HL-60 (cell line): ENCODE data around the gene PITX1.

Source experiments
- GABPA ChIP-seq: IDR thresholded peaks from 2 replicates; pipeline ENCODE4 v1.6.1; 2012; ENCODE audit warnings: low read depth
- POLR2AphosphoS5 ChIP-seq: IDR thresholded peaks from 2 replicates; pipeline ENCODE4 v1.6.1; 2012; ENCODE audit warnings: low read depth
- SPI1 ChIP-seq: IDR thresholded peaks from 2 replicates; pipeline ENCODE4 v1.6.1; 2012; ENCODE audit warnings: low read depth, mild to moderate bottlenecking, borderline replicate concordance
- TF ChIP-seq, protein P1 (sequence below): IDR thresholded peaks from one replicate; pipeline ENCODE4 v1.5.1; 2011; ENCODE audit warnings: low read length, control low read depth, inconsistent platforms; ENCODE audit not compliant: insufficient read depth
- TF ChIP-seq, protein P2 (sequence below): IDR thresholded peaks from 2 replicates; pipeline ENCODE4 v1.6.1; 2012; ENCODE audit warnings: low read depth; ENCODE audit not compliant: insufficient replicate concordance

DNA sequence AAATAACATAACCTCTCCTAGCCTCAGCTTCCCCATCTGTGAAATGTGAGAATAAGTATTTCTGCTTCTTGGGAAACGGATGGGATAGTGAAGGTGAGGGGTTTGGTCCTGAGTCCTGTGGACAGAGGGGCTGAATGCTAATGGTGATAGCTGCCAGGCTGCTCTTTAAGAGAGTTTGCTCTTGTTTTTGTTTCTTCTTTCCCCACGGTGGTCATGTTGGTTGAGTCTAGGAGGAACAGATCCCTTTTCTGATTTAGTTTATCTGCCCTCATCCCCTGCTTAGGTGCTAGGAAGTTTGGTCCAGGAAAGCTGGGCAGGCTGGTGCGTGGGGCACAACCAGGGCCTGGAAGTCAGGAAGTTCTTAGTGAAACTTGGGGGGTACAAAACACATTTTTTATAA is 7.7 kb upstream of the PITX1 start:
- TF ChIP-seq, protein P1, sequence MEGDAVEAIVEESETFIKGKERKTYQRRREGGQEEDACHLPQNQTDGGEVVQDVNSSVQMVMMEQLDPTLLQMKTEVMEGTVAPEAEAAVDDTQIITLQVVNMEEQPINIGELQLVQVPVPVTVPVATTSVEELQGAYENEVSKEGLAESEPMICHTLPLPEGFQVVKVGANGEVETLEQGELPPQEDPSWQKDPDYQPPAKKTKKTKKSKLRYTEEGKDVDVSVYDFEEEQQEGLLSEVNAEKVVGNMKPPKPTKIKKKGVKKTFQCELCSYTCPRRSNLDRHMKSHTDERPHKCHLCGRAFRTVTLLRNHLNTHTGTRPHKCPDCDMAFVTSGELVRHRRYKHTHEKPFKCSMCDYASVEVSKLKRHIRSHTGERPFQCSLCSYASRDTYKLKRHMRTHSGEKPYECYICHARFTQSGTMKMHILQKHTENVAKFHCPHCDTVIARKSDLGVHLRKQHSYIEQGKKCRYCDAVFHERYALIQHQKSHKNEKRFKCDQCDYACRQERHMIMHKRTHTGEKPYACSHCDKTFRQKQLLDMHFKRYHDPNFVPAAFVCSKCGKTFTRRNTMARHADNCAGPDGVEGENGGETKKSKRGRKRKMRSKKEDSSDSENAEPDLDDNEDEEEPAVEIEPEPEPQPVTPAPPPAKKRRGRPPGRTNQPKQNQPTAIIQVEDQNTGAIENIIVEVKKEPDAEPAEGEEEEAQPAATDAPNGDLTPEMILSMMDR: no peak
- TF ChIP-seq GABPA: no peak
- TF ChIP-seq POLR2AphosphoS5: no peak
- TF ChIP-seq, protein P2, sequence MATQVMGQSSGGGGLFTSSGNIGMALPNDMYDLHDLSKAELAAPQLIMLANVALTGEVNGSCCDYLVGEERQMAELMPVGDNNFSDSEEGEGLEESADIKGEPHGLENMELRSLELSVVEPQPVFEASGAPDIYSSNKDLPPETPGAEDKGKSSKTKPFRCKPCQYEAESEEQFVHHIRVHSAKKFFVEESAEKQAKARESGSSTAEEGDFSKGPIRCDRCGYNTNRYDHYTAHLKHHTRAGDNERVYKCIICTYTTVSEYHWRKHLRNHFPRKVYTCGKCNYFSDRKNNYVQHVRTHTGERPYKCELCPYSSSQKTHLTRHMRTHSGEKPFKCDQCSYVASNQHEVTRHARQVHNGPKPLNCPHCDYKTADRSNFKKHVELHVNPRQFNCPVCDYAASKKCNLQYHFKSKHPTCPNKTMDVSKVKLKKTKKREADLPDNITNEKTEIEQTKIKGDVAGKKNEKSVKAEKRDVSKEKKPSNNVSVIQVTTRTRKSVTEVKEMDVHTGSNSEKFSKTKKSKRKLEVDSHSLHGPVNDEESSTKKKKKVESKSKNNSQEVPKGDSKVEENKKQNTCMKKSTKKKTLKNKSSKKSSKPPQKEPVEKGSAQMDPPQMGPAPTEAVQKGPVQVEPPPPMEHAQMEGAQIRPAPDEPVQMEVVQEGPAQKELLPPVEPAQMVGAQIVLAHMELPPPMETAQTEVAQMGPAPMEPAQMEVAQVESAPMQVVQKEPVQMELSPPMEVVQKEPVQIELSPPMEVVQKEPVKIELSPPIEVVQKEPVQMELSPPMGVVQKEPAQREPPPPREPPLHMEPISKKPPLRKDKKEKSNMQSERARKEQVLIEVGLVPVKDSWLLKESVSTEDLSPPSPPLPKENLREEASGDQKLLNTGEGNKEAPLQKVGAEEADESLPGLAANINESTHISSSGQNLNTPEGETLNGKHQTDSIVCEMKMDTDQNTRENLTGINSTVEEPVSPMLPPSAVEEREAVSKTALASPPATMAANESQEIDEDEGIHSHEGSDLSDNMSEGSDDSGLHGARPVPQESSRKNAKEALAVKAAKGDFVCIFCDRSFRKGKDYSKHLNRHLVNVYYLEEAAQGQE: no peak
- no peak for TF ChIP-seq SPI1
